Ecto neural progenitor cell (in vitro differentiated cells): ENCODE results near the gene PHF3.
"Not testable (repeated sequence)": the region's sequence is repeated elsewhere in the genome, so short reads cannot be mapped to it uniquely, and the experiment has no call there.

ENCODE experiments used
- DNase-seq: peaks from one replicate; pipeline ENCODE4 v3.0.0-alpha.2; 2018; ENCODE audit warnings: low spot score

PHF3 gene

GRCh38 chr6:63706630-63707029 lies 71.0 kb downstream of the PHF3 start:
- no peak for DNase-seq

- no peak for DNase-seq
Measured at GRCh38 chr6:63708631-63709030, 73.0 kb downstream of the PHF3 start.

- DNase-seq, result no peak
Measured at GRCh38 chr6:63709148-63709547, 73.5 kb downstream of the PHF3 start.

- DNase-seq, result no peak
Measured at GRCh38 chr6:63713332-63713731, 77.7 kb downstream of the PHF3 start.

DNA sequence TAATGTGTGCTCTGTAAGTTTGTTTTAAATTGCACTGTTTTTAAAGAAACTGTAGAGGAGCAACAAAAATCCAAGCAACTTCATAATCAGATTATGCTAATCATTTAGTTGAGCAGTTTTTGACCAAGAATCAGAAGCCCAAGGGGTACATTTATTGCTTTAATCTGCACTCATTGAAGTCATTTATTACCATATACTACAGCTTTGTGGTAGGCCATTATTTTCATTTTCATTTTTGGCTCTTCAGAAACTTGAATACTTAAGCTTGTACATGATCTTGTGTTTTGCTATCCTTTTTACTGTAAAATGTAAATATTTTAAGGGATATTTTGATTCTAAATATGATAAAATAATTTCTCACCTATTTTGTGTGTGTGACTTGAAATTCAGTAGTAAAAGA lies 78.5 kb downstream of the PHF3 start:
- no peak for DNase-seq

- DNase-seq, result no peak
Measured at GRCh38 chr6:63716169-63716568, 80.6 kb downstream of the PHF3 start.

- no peak for DNase-seq
Measured at GRCh38 chr6:63721181-63721580, 85.6 kb downstream of the PHF3 start.

GRCh38 chr6:63724721-63725120 lies 89.1 kb downstream of the PHF3 start:
- no peak for DNase-seq

DNA sequence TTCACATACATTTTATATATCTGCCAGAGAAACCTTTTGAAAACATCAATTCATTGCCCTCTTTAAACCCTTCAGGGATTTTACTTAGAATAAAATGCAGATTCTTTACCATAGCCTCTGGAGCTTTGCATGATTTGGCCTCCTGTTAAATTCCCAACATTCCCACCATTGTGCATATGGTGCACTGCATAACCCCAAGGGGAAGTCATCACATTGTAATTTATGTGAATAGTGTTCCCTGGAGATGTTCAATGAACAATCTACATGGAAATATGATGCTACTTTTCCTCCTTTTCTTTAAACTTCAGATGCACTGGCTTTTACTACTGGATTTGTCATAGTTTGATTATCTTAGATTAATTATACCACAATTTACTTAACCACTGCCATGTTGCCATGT lies 94.7 kb downstream of the PHF3 start:
- no peak for DNase-seq

DNA sequence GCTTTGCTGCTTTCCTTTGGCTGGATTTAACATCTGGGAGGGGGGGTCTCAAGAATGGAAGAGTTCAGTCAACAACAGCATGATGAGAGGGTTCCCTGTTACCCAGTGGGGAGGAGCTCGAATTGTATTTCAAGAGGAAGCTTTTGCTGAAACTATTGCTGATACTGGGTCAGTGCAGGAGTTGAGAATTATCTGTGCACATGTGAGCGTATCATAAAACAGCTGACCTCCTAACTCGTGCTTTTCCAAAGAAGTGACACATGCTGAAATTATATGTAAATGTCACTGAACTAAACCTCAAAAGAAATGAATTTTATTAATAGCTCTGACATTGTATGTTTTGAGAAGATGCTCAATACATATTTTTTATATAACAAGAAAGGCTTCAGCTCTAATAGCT lies 96.3 kb downstream of the PHF3 start:
- no peak for DNase-seq

DNA sequence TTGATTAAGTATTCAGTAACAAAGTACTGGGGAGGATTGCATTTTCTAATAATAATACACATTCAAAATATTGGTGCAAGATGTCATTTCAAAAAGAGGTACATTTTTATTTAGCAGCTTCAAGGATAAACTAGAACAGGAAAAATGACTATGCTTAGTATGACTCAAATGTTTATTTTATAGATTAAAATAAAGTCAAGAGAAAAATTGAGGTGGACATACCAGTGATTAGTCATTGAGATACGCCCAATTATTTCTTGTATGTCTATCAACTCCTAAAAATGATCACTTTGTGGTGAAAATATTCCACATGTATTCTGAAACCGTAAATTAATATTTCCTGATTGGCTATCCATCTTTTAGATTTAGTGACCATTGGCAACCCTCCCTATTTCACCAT lies 96.7 kb downstream of the PHF3 start:
- no peak for DNase-seq

- no peak for DNase-seq
Measured at GRCh38 chr6:63734923-63735322, 99.3 kb downstream of the PHF3 start.

DNA sequence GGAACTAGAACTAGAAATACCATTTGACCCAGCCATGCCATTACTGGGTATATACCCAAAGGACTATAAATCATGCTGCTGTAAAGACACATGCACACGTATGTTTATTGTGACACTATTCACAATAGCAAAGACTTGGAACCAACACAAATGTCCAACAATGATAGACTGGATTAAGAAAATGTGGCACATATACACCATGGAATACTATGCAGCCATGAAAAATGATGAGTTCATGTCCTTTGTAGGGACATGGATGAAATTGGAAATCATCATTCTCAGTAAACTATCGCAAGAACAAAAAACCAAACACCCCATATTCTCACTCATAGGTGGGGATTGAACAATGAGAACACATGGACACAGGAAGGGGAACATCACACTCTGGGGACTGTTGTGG lies 102.6 kb downstream of the PHF3 start:
- DNase-seq, result not testable (repeated sequence)

DNA sequence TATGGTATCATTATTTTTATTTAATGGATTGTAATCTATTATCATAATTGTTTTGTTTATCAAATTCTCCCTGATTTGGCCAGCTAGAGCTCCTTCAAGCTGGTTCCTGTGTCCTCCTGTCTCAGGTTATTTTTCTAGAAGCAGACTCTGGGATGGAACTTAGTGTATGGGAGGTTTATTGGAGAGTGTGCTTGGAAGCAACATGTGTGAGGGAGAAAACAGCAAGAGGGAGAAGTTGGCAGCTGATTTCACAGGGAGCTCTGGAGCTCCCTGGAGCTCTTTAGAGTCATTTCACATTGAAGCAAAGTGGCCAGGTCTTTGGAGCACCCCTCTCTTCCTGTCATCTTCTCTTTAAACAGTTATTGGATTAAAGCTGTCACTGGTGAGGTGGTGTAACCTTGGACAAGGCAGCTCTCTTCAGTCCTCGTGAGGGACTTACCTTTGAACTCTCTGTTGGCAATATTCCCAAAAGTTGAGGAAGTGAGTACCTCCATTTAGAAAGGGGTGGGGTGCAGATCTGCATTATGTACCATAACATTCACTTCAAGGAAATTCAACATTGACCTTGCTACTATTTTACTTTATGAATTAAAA lies 103.6 kb downstream of the PHF3 start:
- DNase-seq, result no peak

- no peak for DNase-seq
Measured at GRCh38 chr6:63740709-63741108, 105.1 kb downstream of the PHF3 start.

DNA sequence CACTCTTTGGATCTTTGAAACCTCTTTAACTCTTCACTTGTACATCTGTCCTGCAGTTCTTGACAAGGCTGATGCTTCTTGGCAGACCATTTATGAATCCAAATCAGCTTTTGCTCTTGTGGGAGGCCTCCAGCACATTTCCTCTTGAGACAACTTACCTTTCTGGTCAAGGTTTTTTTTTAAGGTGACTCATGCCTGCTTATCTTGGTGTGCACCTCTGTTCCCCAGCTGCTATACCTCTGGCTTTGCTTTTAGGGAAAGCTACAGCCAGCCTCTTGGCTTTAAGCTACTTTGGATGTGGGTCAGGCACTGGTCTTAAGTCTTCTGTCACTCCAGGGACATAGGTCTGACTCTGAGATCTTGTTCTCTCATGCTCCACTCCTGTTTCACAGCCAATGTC lies 106.5 kb downstream of the PHF3 start:
- DNase-seq, result no peak

GRCh38 chr6:63743691-63744090 lies 108.1 kb downstream of the PHF3 start:
- DNase-seq, result no peak

GRCh38 chr6:63744810-63745209 lies 109.2 kb downstream of the PHF3 start:
- DNase-seq, result no peak

- no peak for DNase-seq
Measured at GRCh38 chr6:63745784-63746183, 110.2 kb downstream of the PHF3 start.

- no peak for DNase-seq
Measured at GRCh38 chr6:63750400-63750799, 114.8 kb downstream of the PHF3 start.

DNA sequence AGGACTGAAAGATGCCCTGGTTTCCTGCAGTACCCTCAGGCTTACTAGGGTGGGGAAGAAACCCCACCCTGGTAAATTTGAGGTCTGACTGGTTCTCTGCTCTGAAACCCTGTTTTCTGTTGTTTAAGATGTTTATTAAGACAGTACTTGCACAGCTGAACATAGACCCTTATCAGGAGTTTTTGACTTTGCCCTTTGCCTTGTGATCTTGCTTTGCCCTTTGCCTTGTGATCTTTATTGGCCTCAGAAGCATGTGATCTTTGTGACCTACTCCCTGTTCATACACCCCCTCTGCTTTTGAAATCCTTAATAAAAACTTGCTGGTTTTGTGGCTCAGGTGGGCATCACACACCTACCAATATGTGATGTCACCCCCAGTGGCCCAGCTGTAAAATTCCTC lies 121.7 kb downstream of the PHF3 start:
- DNase-seq, result not testable (repeated sequence)

- DNase-seq, result no peak
Measured at GRCh38 chr6:63757826-63758225, 122.2 kb downstream of the PHF3 start.

DNA sequence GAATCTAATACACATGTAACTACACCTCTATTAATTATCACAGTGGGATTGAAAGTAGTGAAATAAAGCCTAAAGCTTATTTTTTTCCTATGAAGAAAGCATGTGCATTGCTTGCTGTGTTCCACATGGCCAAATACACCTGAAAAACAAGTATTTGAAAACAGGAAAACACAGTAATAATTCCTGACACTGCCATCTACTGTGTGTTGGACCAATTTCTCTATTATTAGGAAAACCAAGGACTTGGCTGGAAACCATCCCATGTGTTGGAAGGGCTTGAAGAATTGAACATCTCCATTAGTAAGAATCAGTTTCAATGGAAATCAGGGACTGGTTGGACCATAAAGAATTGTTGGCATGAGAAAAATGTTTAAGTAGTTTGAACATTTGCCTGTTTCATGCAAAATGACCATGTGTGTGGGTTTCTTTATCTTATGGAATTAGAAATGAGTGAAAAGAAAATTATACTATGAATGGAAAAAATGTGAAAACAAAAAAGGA lies 124.1 kb downstream of the PHF3 start:
- no peak for DNase-seq

DNA sequence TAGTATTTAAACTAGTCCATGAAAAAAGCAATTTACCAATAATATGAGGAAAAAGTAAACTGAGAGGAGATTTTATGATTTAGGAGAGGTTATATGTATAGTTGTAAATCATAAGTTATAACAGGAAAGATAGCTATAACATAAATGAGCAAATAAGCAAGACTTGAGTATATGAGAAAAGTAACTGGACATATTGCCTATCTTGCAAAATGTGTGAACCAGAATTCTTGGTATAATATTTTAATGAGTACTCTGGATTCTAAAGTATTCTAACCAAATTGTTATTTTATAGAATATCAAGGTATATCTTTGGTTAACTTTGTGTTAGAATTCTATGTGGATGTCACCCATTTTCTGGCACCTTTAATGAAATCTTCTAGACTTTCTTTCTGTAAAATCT lies 124.6 kb downstream of the PHF3 start:
- DNase-seq, result no peak
